IMR-90 (cell line): ENCODE data around the gene A3GALT2. TPM values are rescaled to one million over a fixed set of nuclear protein-coding genes. Genes with fewer than 3 reads are reported as not detected.

Source experiments
- ATAC-seq: fragments of 200-7000 bp; cut with Tn5 transposase; 2 replicates; pipeline ENCODE4 v1.9.1; 2020; ENCODE audit warnings: low read depth, mild to moderate bottlenecking, moderate library complexity
- BruUV-seq: library from RNA; stranded (reverse); fragments of 400-500 nt; replicated peaks from 2 replicates; lab custom pipeline; 2021; lab: Mats Ljungman, UMichigan
- CTCF ChIA-PET: fragments of 300-600 bp; formaldehyde crosslinking; extraction: SDS; loops from one replicate; lab custom pipeline; 2021; ENCODE audit warnings: antibody characterized with exemption; lab: Yijun Ruan, JAX
- POLR2A ChIA-PET: fragments of 300-600 bp; sonication (Branson Sonifier 250); formaldehyde crosslinking; loops from one replicate; lab custom pipeline; 2022; ENCODE audit warnings: antibody characterized with exemption; ENCODE audit not compliant: unreplicated experiment; lab: Charles Lee
- DNase-seq: peaks from one replicate; pipeline ENCODE4 v3.0.0; 2013
- H2AFZ ChIP-seq: replicated peaks from 2 replicates; pipeline ENCODE3; 2013; ENCODE audit warnings: low read length, mild to moderate bottlenecking; ENCODE audit not compliant: poor library complexity
- H2AK5ac ChIP-seq: 2 replicates; pipeline ENCODE4 v1.6.1; 2013; ENCODE audit warnings: low read depth, low read length, inconsistent platforms
- H2AK9ac ChIP-seq: replicated peaks from 2 replicates; pipeline ENCODE3; 2013; ENCODE audit warnings: mild to moderate bottlenecking, low read depth, low read length, moderate library complexity; ENCODE audit not compliant: poor library complexity
- H2BK120ac ChIP-seq: 2 replicates; pipeline ENCODE4 v1.6.1; 2013; ENCODE audit warnings: low read depth, low read length, inconsistent platforms
- H2BK15ac ChIP-seq: 3 replicates; pipeline ENCODE4 v1.6.1; 2013; ENCODE audit warnings: low read depth, low read length, inconsistent platforms
- H2BK20ac ChIP-seq: 2 replicates; pipeline ENCODE4 v1.6.1; 2013; ENCODE audit warnings: low read depth, mild to moderate bottlenecking, inconsistent platforms, low read length, moderate library complexity
- H2BK5ac ChIP-seq: 2 replicates; pipeline ENCODE4 v1.6.1; 2013; ENCODE audit warnings: mild to moderate bottlenecking, low read depth, low read length, inconsistent platforms; ENCODE audit not compliant: poor library complexity, severe bottlenecking
- H3K14ac ChIP-seq: replicated peaks from 2 replicates; pipeline ENCODE4 v1.6.1; 2013; ENCODE audit warnings: low read depth, low read length, inconsistent platforms
- H3K18ac ChIP-seq: 2 replicates; pipeline ENCODE4 v1.6.1; 2013; ENCODE audit warnings: low read depth, low read length, control low read depth
- H3K23ac ChIP-seq: 2 replicates; pipeline ENCODE4 v1.6.1; 2013; ENCODE audit warnings: low read depth, low read length, inconsistent platforms
- H3K27ac ChIP-seq: 2 replicates; pipeline ENCODE4 v1.5.1; 2013; ENCODE audit warnings: mild to moderate bottlenecking, control low read depth, low read length; ENCODE audit not compliant: insufficient read depth
- H3K27me3 ChIP-seq: 2 replicates; pipeline ENCODE4 v1.6.1; 2013; ENCODE audit warnings: low read length; ENCODE audit not compliant: control insufficient read depth, insufficient read depth
- H3K36me3 ChIP-seq: 2 replicates; pipeline ENCODE4 v1.6.1; 2013; ENCODE audit warnings: low read length, mixed read lengths; ENCODE audit not compliant: control insufficient read depth, insufficient read depth
- H3K4ac ChIP-seq: 2 replicates; pipeline ENCODE4 v1.6.1; 2013; ENCODE audit warnings: low read depth, low read length, inconsistent platforms
- H3K4me1 ChIP-seq: 2 replicates; pipeline ENCODE4 v1.6.1; 2013; ENCODE audit warnings: low read length, mixed read lengths; ENCODE audit not compliant: control insufficient read depth, insufficient read depth
- H3K4me2 ChIP-seq: 2 replicates; pipeline ENCODE4 v1.6.1; 2013; ENCODE audit warnings: low read depth, mild to moderate bottlenecking, control low read depth, low read length, moderate library complexity
- H3K4me3 ChIP-seq: 2 replicates; pipeline ENCODE4 v1.5.1; 2013; ENCODE audit warnings: low read depth, mild to moderate bottlenecking, control low read depth, low read length, moderate library complexity; ENCODE audit not compliant: insufficient read depth
- H3K56ac ChIP-seq: 2 replicates; pipeline ENCODE4 v1.6.1; 2013; ENCODE audit warnings: low read length, inconsistent platforms; ENCODE audit not compliant: insufficient read depth; ENCODE audit errors: extremely low read depth
- H3K79me1 ChIP-seq, 2 experiments: 2 replicates each; pipeline ENCODE4 v1.6.1; 2013; ENCODE audit warnings: low read length in 2 of 2, inconsistent platforms in 1 of 2, low read depth in 1 of 2
- H3K9ac ChIP-seq: 2 replicates; pipeline ENCODE4 v1.6.1; 2013; ENCODE audit warnings: low read depth, low read length, control low read depth
- H3K9me1 ChIP-seq: 2 replicates; pipeline ENCODE4 v1.6.1; 2013; ENCODE audit warnings: low read length, inconsistent platforms; ENCODE audit not compliant: insufficient read depth
- H3K9me3 ChIP-seq: 2 replicates; pipeline ENCODE4 v1.6.1; 2013; ENCODE audit warnings: low read length; ENCODE audit not compliant: control insufficient read depth, insufficient read depth
- H4K20me1 ChIP-seq: 2 replicates; pipeline ENCODE4 v1.6.1; 2013; ENCODE audit warnings: low read length, inconsistent platforms; ENCODE audit not compliant: insufficient read depth
- H4K5ac ChIP-seq: 2 replicates; pipeline ENCODE4 v1.6.1; 2013; ENCODE audit warnings: mild to moderate bottlenecking, low read depth, low read length, control low read depth
- H4K8ac ChIP-seq, 2 experiments: 2 replicates each; pipeline ENCODE4 v1.6.1; 2013; ENCODE audit warnings: low read depth in 2 of 2, low read length in 2 of 2, control low read depth in 1 of 2, inconsistent platforms in 1 of 2
- H4K91ac ChIP-seq: 2 replicates; pipeline ENCODE4 v1.6.1; 2013; ENCODE audit warnings: low read depth, low read length, inconsistent platforms; ENCODE audit not compliant: insufficient read depth
- BHLHE40 ChIP-seq: fragments of 150-350 bp; IDR thresholded peaks from 2 replicates; pipeline ENCODE4 v1.6.1; 2016; ENCODE audit warnings: mild to moderate bottlenecking, low read depth, low read length
- CEBPB ChIP-seq: IDR thresholded peaks from 2 replicates; pipeline ENCODE4 v1.6.1; 2012; ENCODE audit warnings: low read depth, low read length, improper control_type of control experiment
- CHD1 ChIP-seq: IDR thresholded peaks from 2 replicates; pipeline ENCODE4 v1.6.1; 2012; ENCODE audit warnings: low read depth, low read length, improper control_type of control experiment
- CTCF ChIP-seq: conservative IDR thresholded peaks from 2 replicates; pipeline ENCODE4 v1.5.1; 2012; ENCODE audit warnings: mild to moderate bottlenecking, low read depth, low read length, improper control_type of control experiment
- ELK1 ChIP-seq: fragments of 150-350 bp; IDR thresholded peaks from 2 replicates; pipeline ENCODE4 v1.6.1; 2016; ENCODE audit warnings: low read depth, mild to moderate bottlenecking, low read length, moderate library complexity, borderline replicate concordance
- FOS ChIP-seq: fragments of 150-350 bp; IDR thresholded peaks from 2 replicates; pipeline ENCODE4 v1.6.1; 2016; ENCODE audit warnings: low read depth, low read length
- MAFK ChIP-seq: IDR thresholded peaks from 2 replicates; pipeline ENCODE4 v1.6.1; 2012; ENCODE audit warnings: low read depth, low read length, improper control_type of control experiment
- MAZ ChIP-seq: IDR thresholded peaks from 2 replicates; pipeline ENCODE4 v1.6.1; 2012; ENCODE audit warnings: low read depth, mild to moderate bottlenecking, low read length, improper control_type of control experiment, moderate library complexity, borderline replicate concordance
- MXI1 ChIP-seq: IDR thresholded peaks from 2 replicates; pipeline ENCODE4 v1.6.1; 2012; ENCODE audit warnings: low read depth, mild to moderate bottlenecking, low read length, moderate library complexity, borderline replicate concordance
- NFE2L2 ChIP-seq: fragments of 150-350 bp; IDR thresholded peaks from 2 replicates; pipeline ENCODE4 v1.6.1; 2016; ENCODE audit warnings: low read depth, mild to moderate bottlenecking, low read length
- POLR2A ChIP-seq: IDR thresholded peaks from 2 replicates; pipeline ENCODE4 v1.6.1; 2012; ENCODE audit warnings: mild to moderate bottlenecking, low read depth, low read length
- RAD21 ChIP-seq: IDR thresholded peaks from 2 replicates; pipeline ENCODE4 v1.6.1; 2012; ENCODE audit warnings: low read length, improper control_type of control experiment
- RCOR1 ChIP-seq: IDR thresholded peaks from 2 replicates; pipeline ENCODE4 v1.6.1; 2012; ENCODE audit warnings: mild to moderate bottlenecking, low read length, improper control_type of control experiment; ENCODE audit not compliant: insufficient replicate concordance
- RFX5 ChIP-seq: IDR thresholded peaks from 2 replicates; pipeline ENCODE4 v1.8.0; 2012; ENCODE audit warnings: low read depth, mild to moderate bottlenecking, low read length, moderate library complexity
- SMC3 ChIP-seq: fragments of 150-350 bp; IDR thresholded peaks from 2 replicates; pipeline ENCODE4 v1.6.1; 2016; ENCODE audit warnings: low read depth, mild to moderate bottlenecking, antibody characterized with exemption, low read length, moderate library complexity
- USF2 ChIP-seq: fragments of 150-350 bp; IDR thresholded peaks from 2 replicates; pipeline ENCODE4 v1.6.1; 2017; ENCODE audit warnings: mild to moderate bottlenecking, antibody characterized with exemption, low read length, low read depth
- WGBS, 2 experiments: methylation state at CpG; one replicate each; pipeline versions ENCODE4 v1.1.5 to v1.1.7; 2013; ENCODE audit warnings: missing lambda C conversion rate in 2 of 2; ENCODE audit not compliant: insufficient read length in 1 of 2; ENCODE audit errors: extremely low coverage in 2 of 2; 5-methylcytosine and 5-hydroxymethylcytosine counted together
- dilution Hi-C: fragments of 300-500 bp; cut with HindIII; formaldehyde crosslinking; loops from one replicate; pipeline ENCODE4 v1.14.3; 2018; ENCODE audit warnings: low sequenced_read_pairs; ENCODE audit not compliant: unreplicated experiment
- in situ Hi-C: fragments of 300-500 bp; cut with MboI; formaldehyde crosslinking; loops from 3 replicates; pipeline ENCODE4 v1.14.3; 2019; ENCODE audit warnings: low sequenced_read_pairs, inconsistent platforms, mixed read lengths
- intact Hi-C: fragments of 100-400 bp; cut with micrococcal nuclease; formaldehyde crosslinking; loops from 2 replicates; pipeline ENCODE4 v1.10.0; 2022
- polyA plus RNA-seq, 3 experiments: library from polyadenylated mRNA; depleted of rRNA; stranded (reverse); fragments of >200 nt; gene quantifications; 2 replicates each; pipeline ENCODE4 v1.2.3, GENCODE V29; 2012; ENCODE audit warnings: low replicate concordance in 1 of 3
- total RNA-seq: library from RNA; depleted of rRNA; stranded (reverse); fragments of >200 nt; gene quantifications from 2 replicates; pipeline ENCODE4 v1.2.3, GENCODE V29; 2012

Gene A3GALT2
- total and polyA plus RNA-seq, 2 of the 4 experiments (the other 2 are of a cell fraction), result not detected

GRCh38 chr1:33273406-33273805, 47.5 kb downstream of the A3GALT2 start:
- Histone ChIP-seq H3K4me1 (no peaks in the 10 kb centered on the region; the same call in 1 of the 2 replicates), H3K9me3 (no peaks in the 10 kb centered on the region), H3K23ac (no peak overlapping the region), H3K4ac (no peak overlapping the region), H4K91ac (no peak overlapping the region), H3K14ac (no peak overlapping the region), H3K79me1 (peaks cover 32 to 69% of the 10 kb centered on the region in 2 experiments), H3K9ac (no peak overlapping the region), H2AFZ (no peak overlapping the region), H3K27ac (no peak overlapping the region), H2BK20ac (no peak overlapping the region), H2BK5ac (no peak overlapping the region), H3K4me3 (no peak overlapping the region), H2BK120ac (no peak overlapping the region), H3K4me2 (no peak overlapping the region), H3K36me3 (peaks cover 27% of the 10 kb centered on the region), H2AK5ac (no peak overlapping the region), H2BK15ac (no peak overlapping the region), H4K5ac (no peak overlapping the region), H4K20me1 (peaks cover 26% of the 10 kb centered on the region; the same call in 1 of the 2 replicates), H4K8ac (no peak overlapping the region), H3K9me1 (peaks cover 18% of the 10 kb centered on the region), H3K18ac (no peak overlapping the region), H3K56ac (no peak overlapping the region), H3K27me3 (no peaks in the 10 kb centered on the region), H2AK9ac (no peak overlapping the region)
- no CpG with 5 or more reads among the region's 3 CpGs for WGBS, 2 experiments
- no TSS peak for BruUV-seq
- TF ChIP-seq SMC3, result no peak
- no peak for TF ChIP-seq RFX5
- no peak for TF ChIP-seq MAFK
- no peak for TF ChIP-seq FOS
- TF ChIP-seq ELK1, result no peak
- no peak for TF ChIP-seq BHLHE40
- no peak for TF ChIP-seq MXI1
- TF ChIP-seq CTCF, result no peak
- TF ChIP-seq USF2, result no peak
- TF ChIP-seq RCOR1, result no peak
- TF ChIP-seq NFE2L2, result no peak
- TF ChIP-seq CHD1, result no peak
- TF ChIP-seq MAZ, result no peak
- TF ChIP-seq POLR2A, result no peak
- no peak for TF ChIP-seq CEBPB
- TF ChIP-seq RAD21, result no peak
- in situ Hi-C loops, result no loop called here
- no peak for DNase-seq
- intact Hi-C loops, result no loop called here
- dilution Hi-C loops, result no loop called here
- POLR2A ChIA-PET, result no interaction called here
- ATAC-seq, result no peak
- CTCF ChIA-PET, result no interaction called here
